ENCODE results near the gene TPBGL. TPM values are rescaled to one million over a fixed set of nuclear protein-coding genes. Genes with fewer than 3 reads are reported as not detected.

TPBGL gene
- total RNA-seq, 1 donor from 2014 or later, result not detected

DNA sequence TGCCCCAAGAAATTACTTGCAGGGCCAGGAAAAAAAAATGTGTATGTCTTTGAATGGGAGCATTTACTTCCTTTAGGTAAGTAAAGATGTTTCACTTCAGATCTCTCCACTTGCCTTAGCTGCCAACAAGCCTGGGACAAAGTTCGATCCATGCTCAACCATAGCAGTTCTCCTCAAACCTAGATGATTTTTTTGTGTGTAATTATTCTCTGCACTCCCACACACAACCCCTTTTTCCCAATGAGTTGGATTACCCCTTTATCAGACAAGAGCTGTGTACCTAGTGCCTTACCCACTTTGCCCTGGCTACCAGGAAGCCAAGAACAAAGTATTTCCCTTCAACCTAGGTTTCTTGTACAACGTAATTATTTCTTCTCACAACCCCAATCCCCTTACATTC, 35.6 kb downstream of the TPBGL start:
- H3K36me3 ChIP-seq, result peaks cover 8 to 21% of the 10 kb centered on the region in 2 donors
- no peaks in the 10 kb centered on the region for H3K27me3 ChIP-seq
- no peaks in the 10 kb centered on the region for H3K9me3 ChIP-seq
- H3K27ac ChIP-seq, result no peak overlapping the region
- H3K4me3 ChIP-seq, result no peak overlapping the region
- DNase-seq (ENCODE audit: low spot score in 2 of 2), result no peak
- H3K4me1 ChIP-seq, result no peaks in the 10 kb centered on the region
- intact Hi-C loops (cut with DNase I), result loop anchor here (10.0 kb wide), 1 partner anchor 189 kb away; no protein-coding TSS in a partner anchor
- no peak for TF ChIP-seq CTCF (IDR thresholded peaks at IDR 0.05)

DNA sequence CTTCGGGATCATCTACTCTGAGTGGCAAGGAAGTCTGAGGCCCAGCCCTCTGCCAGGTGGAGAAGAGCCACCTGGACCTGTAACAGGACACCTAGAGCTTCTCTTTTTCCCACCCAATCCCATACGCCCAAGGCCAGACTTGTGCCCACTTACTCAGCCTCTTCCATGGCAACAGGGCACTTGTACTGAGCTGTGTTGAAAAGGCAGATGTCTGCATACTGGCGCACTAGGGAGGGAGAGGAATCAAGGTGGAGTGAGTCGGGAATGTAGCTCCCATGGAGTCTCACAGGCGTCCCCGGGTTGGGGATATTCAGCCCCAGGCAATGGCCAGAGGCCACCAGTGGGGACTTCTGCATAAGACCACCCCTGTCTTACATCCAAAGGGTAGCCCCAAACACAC, 36.1 kb downstream of the TPBGL start:
- Histone ChIP-seq H3K4me3 (no peak overlapping the region), H3K4me1 (no peaks in the 10 kb centered on the region), H3K27ac (no peak overlapping the region), H3K27me3 (no peaks in the 10 kb centered on the region), H3K36me3 (peaks cover 8 to 18% of the 10 kb centered on the region in 2 donors), H3K9me3 (no peaks in the 10 kb centered on the region)
- no peak for TF ChIP-seq CTCF (IDR thresholded peaks at IDR 0.05)
- DNase-seq (ENCODE audit: low spot score in 2 of 2), result peak; percentile 2 to 44
- intact Hi-C loops (cut with DNase I), result loop anchor here (10.0 kb wide), 1 partner anchor 188 kb away; no protein-coding TSS in a partner anchor

DNA sequence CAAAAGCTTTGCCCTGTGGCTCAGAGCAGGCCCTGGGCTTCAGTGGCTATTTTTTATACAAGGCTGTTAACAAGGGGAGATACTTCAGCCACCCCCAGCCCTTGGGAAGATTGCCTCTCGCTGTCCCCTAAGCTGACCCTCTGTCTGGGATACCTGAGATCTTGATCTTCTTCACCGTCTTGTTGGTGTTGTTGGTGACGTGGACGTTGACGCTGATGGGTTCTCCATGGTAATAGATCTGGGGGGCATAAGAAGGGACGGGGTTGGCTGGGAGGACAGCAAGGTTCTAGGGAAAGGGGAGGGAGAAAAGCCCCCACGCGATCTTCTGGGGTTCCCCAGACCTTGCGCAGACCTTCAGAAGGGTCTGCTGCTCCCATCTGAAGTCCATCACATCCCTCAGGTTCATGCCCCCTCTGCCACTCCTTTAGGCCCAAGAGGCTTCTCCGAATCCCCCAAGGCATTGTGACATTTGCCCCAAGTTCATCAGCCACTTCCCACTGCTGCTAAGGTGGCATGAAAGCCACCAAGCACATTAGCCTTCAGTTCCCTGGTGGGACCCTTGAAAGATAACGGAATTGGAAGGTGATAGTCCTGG, 36.7 kb downstream of the TPBGL start:
- H3K4me3 ChIP-seq, result no peak overlapping the region
- no peaks in the 10 kb centered on the region for H3K27me3 ChIP-seq
- no peak for TF ChIP-seq CTCF (IDR thresholded peaks at IDR 0.05)
- intact Hi-C loops (cut with DNase I), result loop anchor here (10.0 kb wide), 1 partner anchor 187 kb away; no protein-coding TSS in a partner anchor
- H3K4me1 ChIP-seq, result no peaks in the 10 kb centered on the region
- peak in 1 of 2 donors; percentile 50 for DNase-seq (ENCODE audit: low spot score in 2 of 2)
- H3K36me3 ChIP-seq, result peaks cover 8 to 17% of the 10 kb centered on the region in 2 donors
- no peak overlapping the region for H3K27ac ChIP-seq
- no peaks in the 10 kb centered on the region for H3K9me3 ChIP-seq

DNA sequence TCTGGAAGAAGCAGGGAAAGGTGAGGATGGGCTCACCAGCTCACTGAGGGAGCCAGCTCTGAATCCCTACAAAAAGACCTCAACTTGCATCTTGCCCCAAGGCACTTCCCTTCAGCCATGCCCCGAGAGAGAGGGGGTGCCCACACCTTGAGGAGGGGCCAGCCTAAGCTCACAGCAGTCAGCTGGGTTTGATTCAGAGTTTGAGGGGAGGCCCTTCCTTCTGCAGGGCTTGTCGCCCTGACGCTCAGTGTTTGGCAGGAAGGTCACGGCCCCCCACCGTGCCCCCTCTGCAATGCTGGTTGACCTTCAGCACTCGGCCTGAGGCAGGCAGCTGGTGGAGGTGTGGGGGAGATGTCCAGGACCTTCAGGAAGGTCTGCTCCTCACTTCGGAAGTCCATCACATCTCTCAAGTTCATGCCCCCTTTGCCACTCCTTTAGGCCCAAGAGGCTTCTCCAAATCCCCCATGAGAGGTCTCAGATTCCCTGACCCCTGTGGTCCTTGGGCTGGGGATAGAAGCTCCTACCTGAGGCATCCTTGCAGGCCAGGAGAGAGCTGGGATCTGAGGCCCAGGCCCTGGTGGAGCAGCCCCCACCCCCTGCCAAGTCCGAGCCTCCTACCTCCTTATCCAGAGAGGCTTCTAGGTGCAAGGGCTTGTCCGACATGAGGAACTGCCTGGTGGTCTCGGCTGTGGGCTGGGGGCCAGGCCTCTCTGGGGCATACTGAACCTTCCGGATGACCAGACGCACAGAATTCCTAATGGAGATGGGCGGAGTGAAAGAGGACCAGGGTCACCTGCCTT, 37.6 kb downstream of the TPBGL start:
- Histone ChIP-seq H3K36me3 (peaks cover 8 to 17% of the 10 kb centered on the region in 2 donors), H3K4me1 (no peaks in the 10 kb centered on the region), H3K27me3 (no peaks in the 10 kb centered on the region), H3K9me3 (no peaks in the 10 kb centered on the region), H3K27ac (no peak overlapping the region), H3K4me3 (no peak overlapping the region)
- peak in 1 of 2 donors; percentile 4 for DNase-seq (ENCODE audit: low spot score in 2 of 2)
- intact Hi-C loops (cut with DNase I), result loop anchor here (10.0 kb wide), 1 partner anchor 187 kb away; no protein-coding TSS in a partner anchor
- no peak for TF ChIP-seq CTCF (IDR thresholded peaks at IDR 0.05)

GRCh38 chr11:75279273-75279672, 38.7 kb downstream of the TPBGL start:
- Histone ChIP-seq H3K27me3 (no peaks in the 10 kb centered on the region), H3K4me1 (no peaks in the 10 kb centered on the region), H3K36me3 (peaks cover 2 to 11% of the 10 kb centered on the region in 2 donors), H3K4me3 (no peak overlapping the region), H3K27ac (no peak overlapping the region), H3K9me3 (no peaks in the 10 kb centered on the region)
- intact Hi-C loops (cut with DNase I), result loop anchor here (10.0 kb wide), 1 partner anchor 186 kb away; no protein-coding TSS in a partner anchor
- TF ChIP-seq CTCF (IDR thresholded peaks at IDR 0.05), result no peak
- DNase-seq (ENCODE audit: low spot score in 2 of 2), result peak in 1 of 2 donors; percentile 4
